T-helper 1 cell treated with Interleukin-12 subunit alpha and Interleukin-12 subunit beta and Interleukin-4 antibody, amounts not matched to agents 30 μg/mL and 1 μg/mL, for 36 hours (primary cell): ENCODE results near the gene PLAA.
"Not testable (repeated sequence)": the region's sequence is repeated elsewhere in the genome, so short reads cannot be mapped to it uniquely, and the experiment has no call there.

Source experiments
- H3K27ac Mint-ChIP-seq: one replicate; pipeline ENCODE4 v1.8.0; 2021; ENCODE audit warnings: mild to moderate bottlenecking, mixed read lengths
- H3K27me3 Mint-ChIP-seq: one replicate; pipeline ENCODE4 v1.8.0; 2021; ENCODE audit warnings: low read depth, mixed read lengths
- H3K36me3 Mint-ChIP-seq: one replicate; pipeline ENCODE4 v1.8.0; 2021; ENCODE audit warnings: low read depth, mixed read lengths
- H3K4me1 Mint-ChIP-seq: one replicate; pipeline ENCODE4 v1.8.0; 2021; ENCODE audit warnings: low read depth, mixed read lengths
- H3K4me3 Mint-ChIP-seq: one replicate; pipeline ENCODE4 v1.8.0; 2021; ENCODE audit warnings: mild to moderate bottlenecking, moderate library complexity, mixed read lengths
- H3K9me3 Mint-ChIP-seq: one replicate; pipeline ENCODE4 v1.8.0; 2021; ENCODE audit warnings: mixed read lengths

Gene PLAA

GRCh38 chr9:26892251-26893029 is 54.6 kb downstream of the PLAA start, which contains the start of gene CAAP1:
CAAP1 (minus strand) TSS chr9:26892802; CDS start chr9:26892715, 87 bp downstream.
- Mint-ChIP-seq H3K27me3 (no peaks in the 10 kb centered on the region), H3K4me1 (peaks cover 25% of the 10 kb centered on the region), H3K36me3 (peaks cover 7% of the 10 kb centered on the region), H3K4me3 (peak within 1 kb of the TSS; percentile 98), H3K27ac (peak within 1 kb of the TSS; percentile 99), H3K9me3 (no peaks in the 10 kb centered on the region)

GRCh38 chr9:26891726-26892125 is 55.3 kb downstream of the PLAA start:
- no peaks in the 10 kb centered on the region for H3K27me3 Mint-ChIP-seq
- peaks cover 25% of the 10 kb centered on the region for H3K4me1 Mint-ChIP-seq

DNA sequence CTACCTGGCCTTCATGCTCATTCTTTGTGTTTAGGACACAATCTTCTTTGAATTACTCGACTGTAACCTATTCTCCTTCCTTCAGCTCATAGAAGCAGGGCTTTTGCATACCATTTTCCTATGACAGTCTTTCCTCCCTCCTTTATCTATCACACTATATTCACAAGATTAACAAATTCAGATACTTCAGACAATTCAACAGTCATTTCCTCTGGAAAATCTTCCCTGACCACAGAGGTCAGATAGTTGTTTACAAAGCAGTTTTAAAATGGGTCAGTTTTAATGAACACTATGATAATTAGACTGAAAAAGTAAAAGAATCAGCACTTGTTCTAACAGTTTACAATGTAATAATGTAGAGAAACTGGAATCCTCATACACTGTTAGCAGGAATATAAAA is 58.8 kb downstream of the PLAA start:
- Mint-ChIP-seq H3K9me3 (peaks cover 1% of the 10 kb centered on the region), H3K27ac (no peak overlapping the region), H3K36me3 (peaks cover 18% of the 10 kb centered on the region), H3K4me3 (no peak overlapping the region), H3K27me3 (no peaks in the 10 kb centered on the region), H3K4me1 (peaks cover 25% of the 10 kb centered on the region)

More at GRCh38 chr9:26891726-26892125, 55.3 kb downstream of the PLAA start:
- H3K36me3 Mint-ChIP-seq = peaks cover 7% of the 10 kb centered on the region
- H3K27ac Mint-ChIP-seq = peak overlapping the region; percentile 99
- no peaks in the 10 kb centered on the region for H3K9me3 Mint-ChIP-seq
- H3K4me3 Mint-ChIP-seq = peak overlapping the region; percentile 98

DNA sequence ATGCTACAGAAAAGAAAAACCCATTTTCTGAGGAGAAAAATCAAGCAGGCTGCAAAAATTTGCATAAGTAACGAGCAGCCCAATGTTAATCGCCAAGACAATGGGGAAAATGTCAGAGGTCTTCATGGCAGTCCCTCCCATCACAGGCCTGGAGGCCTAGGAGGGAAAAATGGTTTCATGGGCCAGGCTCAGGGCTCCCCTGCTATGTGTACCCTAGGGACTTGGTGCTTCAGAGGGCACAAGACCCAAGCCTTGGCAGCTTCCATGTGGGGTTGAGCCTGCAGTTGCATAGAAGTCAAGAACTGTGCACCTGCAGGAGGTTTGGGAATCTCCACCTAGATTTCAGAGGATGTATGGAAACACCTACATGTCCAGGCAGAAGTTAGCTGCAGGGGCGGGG is 64.9 kb downstream of the PLAA start:
- Mint-ChIP-seq H3K9me3 (peaks cover 19% of the 10 kb centered on the region), H3K36me3 (peaks cover 60% of the 10 kb centered on the region), H3K27ac (no peak overlapping the region), H3K4me3 (no peak overlapping the region), H3K4me1 (no peaks in the 10 kb centered on the region), H3K27me3 (no peaks in the 10 kb centered on the region)

DNA sequence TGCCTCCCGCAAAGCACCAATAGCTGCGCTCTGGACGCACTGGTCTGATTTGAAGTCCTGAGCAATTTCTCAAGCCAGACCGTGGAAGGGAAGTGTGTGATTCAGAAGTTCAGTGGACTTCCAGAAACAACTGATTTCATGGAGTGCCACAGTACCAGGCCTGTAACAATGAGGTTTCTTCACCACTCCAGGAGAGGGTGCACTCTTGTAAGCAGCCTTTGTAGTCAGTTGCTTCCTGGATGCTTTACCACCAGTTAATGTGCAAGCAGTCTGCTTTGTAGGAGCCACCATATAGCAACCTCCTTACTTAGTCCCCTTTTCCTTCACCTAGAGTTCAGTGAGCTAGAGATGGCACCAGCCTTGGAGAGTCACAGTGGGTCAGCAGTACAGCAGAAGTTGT is 66.8 kb downstream of the PLAA start:
- Mint-ChIP-seq H3K4me1 (no peaks in the 10 kb centered on the region), H3K9me3 (peaks cover 19% of the 10 kb centered on the region), H3K27me3 (no peaks in the 10 kb centered on the region), H3K36me3 (peaks cover 62% of the 10 kb centered on the region), H3K4me3 (no peak overlapping the region), H3K27ac (no peak overlapping the region)

GRCh38 chr9:26875155-26875554 is 71.9 kb downstream of the PLAA start:
- not testable (repeated sequence) for H3K9me3 Mint-ChIP-seq, H3K4me1 Mint-ChIP-seq, H3K27me3 Mint-ChIP-seq, H3K27ac Mint-ChIP-seq, H3K4me3 Mint-ChIP-seq
- peaks cover 23% of the 10 kb centered on the region for H3K36me3 Mint-ChIP-seq

GRCh38 chr9:26870292-26870691 is 76.8 kb downstream of the PLAA start:
- Mint-ChIP-seq H3K4me3 (no peak overlapping the region), H3K36me3 (no peaks in the 10 kb centered on the region), H3K27me3 (no peaks in the 10 kb centered on the region), H3K27ac (no peak overlapping the region), H3K4me1 (no peaks in the 10 kb centered on the region), H3K9me3 (no peaks in the 10 kb centered on the region)

DNA sequence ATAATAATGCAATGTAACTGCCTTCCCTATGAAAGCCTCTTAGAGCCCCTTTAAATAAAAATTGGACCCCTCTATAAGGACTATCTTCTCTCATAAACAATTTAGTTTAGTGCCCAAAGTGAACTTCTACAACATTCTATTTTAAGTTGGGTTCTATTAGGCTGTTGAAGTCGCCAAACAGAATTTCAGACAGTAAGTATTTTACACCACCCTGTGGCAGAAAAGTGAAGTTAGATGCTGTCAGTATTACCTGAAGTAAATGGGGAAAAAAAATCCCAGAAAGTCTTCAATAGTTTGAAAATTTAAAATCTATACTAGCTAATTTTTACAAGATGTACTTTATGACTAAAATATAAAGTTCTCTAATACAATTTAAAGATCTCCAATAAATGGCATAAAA is 84.0 kb downstream of the PLAA start:
- Mint-ChIP-seq H3K27ac (no peak overlapping the region), H3K9me3 (no peaks in the 10 kb centered on the region), H3K4me3 (no peak overlapping the region), H3K36me3 (peaks cover 8% of the 10 kb centered on the region), H3K4me1 (no peaks in the 10 kb centered on the region), H3K27me3 (no peaks in the 10 kb centered on the region)

GRCh38 chr9:26856413-26857032 is 90.5 kb downstream of the PLAA start:
- Mint-ChIP-seq H3K36me3 (peaks cover 18% of the 10 kb centered on the region), H3K27ac (no peak overlapping the region), H3K4me1 (no peaks in the 10 kb centered on the region), H3K27me3 (no peaks in the 10 kb centered on the region), H3K4me3 (no peak overlapping the region), H3K9me3 (no peaks in the 10 kb centered on the region)
